NCI-H2196 treated with DMSO at 0.1 percent for 48 hours (cell line): ENCODE results near the gene SPG11.

Experiments
- DNase-seq: peaks from one replicate; lab custom pipeline; 2025; ENCODE audit not compliant: unreplicated experiment; lab: John Stamatoyannopoulos, UW

SPG11 gene

GRCh38 chr15:44620081-44620480 lies 43.4 kb downstream of the SPG11 start:
- DNase-seq, result no peak

- no peak for DNase-seq
Measured at GRCh38 chr15:44616974-44617373, 46.5 kb downstream of the SPG11 start.

- no peak for DNase-seq
Measured at GRCh38 chr15:44606740-44607139, 56.7 kb downstream of the SPG11 start.

GRCh38 chr15:44603126-44603525 lies 60.3 kb downstream of the SPG11 start:
- DNase-seq, result no peak

GRCh38 chr15:44598892-44599291 lies 64.6 kb downstream of the SPG11 start:
- no peak for DNase-seq

GRCh38 chr15:44598066-44598465 lies 65.4 kb downstream of the SPG11 start:
- no peak for DNase-seq

- no peak for DNase-seq
Measured at GRCh38 chr15:44596511-44597010, 66.9 kb downstream of the SPG11 start.

GRCh38 chr15:44595656-44596510 lies 67.6 kb downstream of the SPG11 start:
- no peak for DNase-seq

- DNase-seq, result no peak
Measured at GRCh38 chr15:44595246-44595645, 68.2 kb downstream of the SPG11 start.

- no peak for DNase-seq
Measured at GRCh38 chr15:44593042-44593736, 70.3 kb downstream of the SPG11 start.

- DNase-seq, result no peak
Measured at GRCh38 chr15:44591326-44591725, 72.1 kb downstream of the SPG11 start.

- DNase-seq, result no peak
Measured at GRCh38 chr15:44588541-44588940, 74.9 kb downstream of the SPG11 start.

GRCh38 chr15:44585633-44586032 lies 77.8 kb downstream of the SPG11 start:
- no peak for DNase-seq

- DNase-seq, result no peak
Measured at GRCh38 chr15:44584162-44584749, 79.2 kb downstream of the SPG11 start.

GRCh38 chr15:44580105-44580504 lies 83.4 kb downstream of the SPG11 start:
- no peak for DNase-seq

GRCh38 chr15:44574734-44575133 lies 88.7 kb downstream of the SPG11 start:
- no peak for DNase-seq

- no peak for DNase-seq
Measured at GRCh38 chr15:44573386-44573785, 90.1 kb downstream of the SPG11 start.

- DNase-seq, result no peak
Measured at GRCh38 chr15:44570361-44570760, 93.1 kb downstream of the SPG11 start.

GRCh38 chr15:44569316-44569715 lies 94.1 kb downstream of the SPG11 start:
- no peak for DNase-seq

GRCh38 chr15:44568338-44568737 lies 95.1 kb downstream of the SPG11 start:
- DNase-seq, result no peak

GRCh38 chr15:44566155-44566540 lies 97.3 kb downstream of the SPG11 start:
- no peak for DNase-seq
